AML-193 (cell line): Measurements from ENCODE around the gene USP21.

Experiments used
- DNase-seq, 2 experiments: peaks; one replicate each; lab custom pipeline; 2025; lab: John Stamatoyannopoulos, UW

Gene USP21

GRCh38 chr1:161171696-161172095, 12.4 kb downstream of the USP21 start:
- DNase-seq = no peak

- no peak for DNase-seq
Observed at GRCh38 chr1:161172349-161172748, 13.0 kb downstream of the USP21 start.

DNA sequence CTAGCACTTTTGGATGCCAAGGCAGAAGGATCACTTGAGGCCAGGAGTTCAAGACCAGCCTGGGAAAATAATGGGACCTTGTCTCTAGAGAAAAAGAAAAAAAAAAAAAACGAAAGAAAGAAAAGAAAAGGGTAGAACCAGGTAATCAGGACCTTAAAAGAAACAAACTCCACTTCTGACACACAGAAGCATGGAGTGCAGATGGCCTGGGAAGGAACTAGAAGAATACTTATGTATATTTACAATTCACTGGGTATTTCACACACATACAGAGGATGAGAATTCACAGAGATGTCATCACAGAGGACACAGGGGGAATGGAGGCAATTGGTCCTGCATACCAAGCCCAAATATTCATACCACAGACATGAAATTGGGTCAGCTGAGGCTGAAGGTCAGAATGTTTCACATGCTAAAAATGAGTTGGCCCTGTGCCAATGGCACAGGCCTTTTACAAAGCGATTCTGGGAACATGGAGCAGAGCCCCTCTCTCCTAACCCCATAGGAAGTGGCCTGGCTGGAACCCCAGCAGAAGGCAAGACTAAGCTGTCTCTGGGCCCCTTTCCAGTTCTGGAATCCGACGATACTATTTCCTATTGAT, 13.6 kb downstream of the USP21 start:
- no peak for DNase-seq

- DNase-seq = no peak
Observed at GRCh38 chr1:161173711-161174110, 14.4 kb downstream of the USP21 start.

GRCh38 chr1:161174911-161175310, 15.6 kb downstream of the USP21 start:
- no peak for DNase-seq

DNA sequence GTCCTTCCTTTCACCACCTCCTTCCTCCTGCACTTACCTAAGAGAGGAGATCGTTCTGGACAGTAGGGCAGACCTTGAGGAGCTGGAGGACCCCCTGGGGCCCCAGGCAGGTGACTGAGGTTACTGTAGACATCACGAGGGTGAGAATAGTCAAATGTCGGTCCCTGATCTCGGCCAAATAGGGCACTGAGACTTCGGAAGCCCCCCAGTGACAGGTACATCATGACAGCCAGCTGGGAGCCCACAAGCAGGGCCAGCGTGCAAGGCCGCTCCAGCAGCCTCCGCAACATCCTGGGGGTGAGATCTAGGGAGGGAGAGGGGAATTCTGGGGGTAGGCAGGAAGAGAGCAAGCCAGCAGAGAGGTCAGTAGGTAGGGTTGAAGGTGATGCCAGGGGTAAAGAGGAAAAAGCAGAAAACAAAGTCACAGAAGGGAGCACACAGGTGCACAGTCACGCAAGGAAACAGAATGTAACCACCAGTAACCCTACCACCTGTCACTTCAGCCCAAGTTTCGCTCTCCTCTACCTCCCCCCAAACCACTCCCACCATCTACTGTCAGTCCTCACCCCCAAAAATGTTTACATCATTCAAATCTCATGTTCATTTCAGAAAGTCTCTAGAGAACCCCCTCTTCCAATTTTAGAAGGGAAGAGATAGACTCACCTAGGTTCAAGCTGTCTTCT, 16.6 kb downstream of the USP21 start:
- no peak for DNase-seq

- DNase-seq = no peak
Observed at GRCh38 chr1:161176468-161177111, 17.3 kb downstream of the USP21 start.

GRCh38 chr1:161177112-161177935, 18.0 kb downstream of the USP21 start, which contains the start of gene B4GALT3:
Gene B4GALT3 (minus strand): TSS chr1:161177507. CDS start chr1:161176060, 1,447 bp downstream.
- DNase-seq = peak; percentile 46 to 63

- no peak for DNase-seq
Observed at GRCh38 chr1:161177936-161178244, 18.6 kb downstream of the USP21 start.

DNA sequence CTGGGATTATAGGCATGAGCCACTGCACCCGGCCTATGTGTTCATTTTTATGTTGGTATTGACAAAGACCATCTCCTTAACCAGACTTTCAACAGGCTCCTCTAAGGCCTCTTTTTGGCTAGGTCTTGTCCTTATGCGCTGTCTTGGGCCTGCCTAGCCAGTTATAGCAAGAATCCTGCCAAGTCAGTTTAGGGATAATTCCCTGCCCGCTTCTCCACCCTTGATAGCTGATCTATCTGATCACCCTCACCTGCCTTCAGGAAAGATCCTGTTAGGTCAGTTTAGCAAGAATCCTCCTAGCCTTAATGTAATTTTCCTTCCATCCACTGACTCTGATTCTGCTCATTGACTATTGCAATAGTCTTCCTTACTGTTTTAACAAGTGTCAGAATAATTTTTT, 20.4 kb downstream of the USP21 start:
- no peak for DNase-seq

- no peak for DNase-seq
Observed at GRCh38 chr1:161180639-161181038, 21.3 kb downstream of the USP21 start.

- no peak for DNase-seq
Observed at GRCh38 chr1:161182214-161182613, 22.9 kb downstream of the USP21 start.

- peak; percentile 95 to 96 for DNase-seq
Observed at GRCh38 chr1:161185282-161185682, 26.0 kb downstream of the USP21 start.

DNA sequence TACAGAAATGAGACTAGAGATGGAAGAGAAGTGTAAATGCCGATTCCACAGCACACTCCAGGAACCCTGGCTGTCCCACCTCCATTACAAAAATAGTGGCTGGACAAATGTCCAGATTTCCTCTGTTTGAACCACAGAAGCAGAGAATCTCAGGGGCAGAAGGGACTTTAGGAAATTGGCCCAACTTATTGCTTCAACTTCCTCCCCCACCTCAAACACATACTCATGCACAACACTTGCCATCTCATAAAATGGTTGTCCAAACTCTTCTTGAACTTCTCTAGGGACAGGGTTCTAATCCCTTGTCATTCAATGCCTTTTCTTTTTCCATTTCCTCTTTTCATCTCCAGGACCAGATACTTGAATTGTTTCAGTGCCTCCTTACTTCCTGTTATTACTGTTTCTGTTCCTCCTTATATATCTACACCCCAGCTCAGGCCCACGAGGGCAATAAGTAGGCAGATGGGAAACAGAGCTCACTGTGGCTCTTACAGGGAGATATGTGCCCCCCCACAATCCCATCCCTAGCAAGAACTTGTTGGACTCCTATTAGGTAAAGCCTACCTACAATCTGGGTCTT, 26.5 kb downstream of the USP21 start:
- peak; percentile 74 to 81 for DNase-seq

GRCh38 chr1:161187311-161187710, 28.0 kb downstream of the USP21 start:
- no peak for DNase-seq

GRCh38 chr1:161188381-161188780, 29.1 kb downstream of the USP21 start:
- DNase-seq = no peak

DNA sequence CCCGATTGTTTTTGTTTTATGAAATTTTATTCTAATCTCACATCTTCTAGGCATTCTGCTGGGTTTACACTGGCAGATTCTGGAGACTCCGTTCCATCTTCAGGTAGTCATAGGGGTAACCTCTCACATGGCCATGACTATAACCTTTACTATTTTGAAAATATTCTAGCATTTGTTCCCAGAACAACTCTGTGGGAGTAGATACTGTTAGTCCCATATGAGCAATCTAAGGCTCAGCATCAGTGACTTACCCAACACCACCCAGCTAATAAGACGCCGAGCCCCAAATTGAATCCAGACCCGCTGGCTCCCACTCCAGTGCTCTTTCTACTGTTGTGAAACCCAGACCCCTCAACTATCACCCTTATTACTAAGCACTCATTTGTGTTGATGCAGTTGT, 29.7 kb downstream of the USP21 start:
- DNase-seq = no peak

DNA sequence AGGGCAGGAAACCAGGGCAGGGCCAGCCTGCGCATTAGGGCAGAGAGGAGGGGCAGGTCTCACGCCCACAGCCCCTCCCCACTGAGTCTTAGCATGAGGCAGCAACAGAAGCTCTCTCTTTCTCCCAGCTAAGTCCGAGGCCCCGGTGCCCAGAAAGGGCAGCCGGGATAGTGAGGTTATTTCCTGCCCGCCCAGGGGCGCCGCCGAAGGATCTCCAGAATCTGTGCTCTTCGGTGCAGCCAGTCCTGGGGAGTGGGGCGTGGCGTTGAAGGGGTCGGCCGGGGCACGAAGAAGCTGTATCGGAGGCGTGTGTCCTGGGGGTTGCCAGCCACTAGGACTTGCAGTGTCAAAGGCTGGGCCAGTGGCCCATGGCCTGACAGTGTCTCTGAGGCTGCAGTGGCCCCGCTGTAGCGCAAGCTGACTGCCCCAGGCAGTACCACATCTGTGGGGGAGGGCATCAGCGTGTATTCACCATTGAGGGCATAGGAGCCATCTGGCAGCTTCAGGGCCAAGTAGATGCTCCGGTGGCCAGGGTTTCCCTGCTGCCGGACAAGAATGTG, 31.7 kb downstream of the USP21 start:
- DNase-seq = no peak

GRCh38 chr1:161191971-161192370, 32.7 kb downstream of the USP21 start:
- no peak for DNase-seq

DNA sequence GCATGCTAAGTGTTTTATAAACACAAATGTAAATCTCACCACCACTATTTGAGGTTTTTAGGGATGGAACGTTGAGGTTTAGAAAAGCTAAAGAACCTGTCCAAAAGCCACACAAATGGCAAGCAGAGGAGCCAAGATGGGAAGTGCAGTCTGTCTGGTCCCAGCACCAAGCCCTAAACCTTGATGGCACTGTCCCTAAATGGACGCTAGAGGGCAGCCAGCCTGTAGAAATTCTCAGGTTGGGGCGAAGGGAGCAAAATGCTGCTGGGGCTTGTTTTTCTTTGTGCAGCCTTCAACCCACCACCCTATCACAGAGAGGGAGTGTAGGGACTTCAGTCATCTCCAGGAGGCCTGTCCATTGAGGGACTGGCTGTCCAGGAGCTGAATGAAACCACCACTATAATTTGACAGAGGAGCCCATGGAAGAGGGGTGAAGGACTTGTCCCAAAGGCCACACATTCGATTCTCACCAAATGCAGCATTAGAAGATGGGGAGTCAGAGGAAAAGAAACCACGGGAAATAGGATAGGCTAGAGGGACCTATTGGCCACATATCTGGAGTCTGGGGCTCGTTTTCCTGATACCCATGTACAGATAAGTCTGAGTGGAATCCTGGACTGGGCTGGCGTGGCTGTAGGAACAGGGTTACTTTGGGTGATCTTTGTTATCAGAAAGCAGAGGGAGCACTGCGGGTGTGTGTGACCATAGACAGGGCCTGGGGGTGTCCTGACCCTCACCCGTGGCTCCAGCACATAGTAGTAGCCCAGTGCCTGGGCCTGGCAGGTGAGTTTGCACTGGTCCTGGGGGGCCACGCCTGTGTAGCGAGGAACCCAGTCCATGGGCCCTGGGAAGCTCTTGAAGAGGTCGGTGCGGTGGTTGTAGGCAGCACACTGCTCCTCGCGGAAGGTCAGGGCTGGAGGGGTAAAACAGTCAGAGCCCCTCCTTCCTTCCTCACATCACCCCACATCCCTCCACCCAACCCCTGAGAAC, 33.5 kb downstream of the USP21 start:
- peak; percentile 73 to 79 for DNase-seq
